HL-60 (cell line): Measurements from ENCODE around the gene THOC7.

Experiments
- GABPA ChIP-seq: IDR thresholded peaks from 2 replicates; pipeline ENCODE4 v1.6.1; 2012; ENCODE audit warnings: low read depth
- POLR2AphosphoS5 ChIP-seq: IDR thresholded peaks from 2 replicates; pipeline ENCODE4 v1.6.1; 2012; ENCODE audit warnings: low read depth
- SPI1 ChIP-seq: IDR thresholded peaks from 2 replicates; pipeline ENCODE4 v1.6.1; 2012; ENCODE audit warnings: low read depth, mild to moderate bottlenecking, borderline replicate concordance
- TF ChIP-seq, protein P1 (sequence below): IDR thresholded peaks from one replicate; pipeline ENCODE4 v1.5.1; 2011; ENCODE audit warnings: low read length, control low read depth, inconsistent platforms; ENCODE audit not compliant: insufficient read depth
- TF ChIP-seq, protein P2 (sequence below): IDR thresholded peaks from 2 replicates; pipeline ENCODE4 v1.6.1; 2012; ENCODE audit warnings: low read depth; ENCODE audit not compliant: insufficient replicate concordance

DNA sequence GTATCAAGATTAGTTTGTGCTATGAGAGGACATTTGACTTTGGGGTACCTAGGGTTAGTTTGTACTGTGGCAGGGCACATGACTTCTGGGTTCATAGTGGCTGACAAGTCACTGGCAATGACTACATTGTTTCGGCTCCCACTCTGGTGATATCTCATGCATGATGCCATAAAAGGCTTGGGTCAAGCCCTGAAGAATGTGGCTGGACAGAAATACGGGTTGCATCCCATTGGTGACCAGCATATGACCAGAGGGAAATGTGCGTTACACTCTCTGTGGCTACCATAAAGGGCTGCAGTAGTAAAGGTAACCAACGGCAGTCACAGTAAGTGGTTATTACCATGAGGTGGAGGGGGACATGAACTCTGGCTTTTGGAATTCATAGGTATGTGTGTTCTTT, 18.4 kb downstream of the THOC7 start:
- TF ChIP-seq, protein P1, sequence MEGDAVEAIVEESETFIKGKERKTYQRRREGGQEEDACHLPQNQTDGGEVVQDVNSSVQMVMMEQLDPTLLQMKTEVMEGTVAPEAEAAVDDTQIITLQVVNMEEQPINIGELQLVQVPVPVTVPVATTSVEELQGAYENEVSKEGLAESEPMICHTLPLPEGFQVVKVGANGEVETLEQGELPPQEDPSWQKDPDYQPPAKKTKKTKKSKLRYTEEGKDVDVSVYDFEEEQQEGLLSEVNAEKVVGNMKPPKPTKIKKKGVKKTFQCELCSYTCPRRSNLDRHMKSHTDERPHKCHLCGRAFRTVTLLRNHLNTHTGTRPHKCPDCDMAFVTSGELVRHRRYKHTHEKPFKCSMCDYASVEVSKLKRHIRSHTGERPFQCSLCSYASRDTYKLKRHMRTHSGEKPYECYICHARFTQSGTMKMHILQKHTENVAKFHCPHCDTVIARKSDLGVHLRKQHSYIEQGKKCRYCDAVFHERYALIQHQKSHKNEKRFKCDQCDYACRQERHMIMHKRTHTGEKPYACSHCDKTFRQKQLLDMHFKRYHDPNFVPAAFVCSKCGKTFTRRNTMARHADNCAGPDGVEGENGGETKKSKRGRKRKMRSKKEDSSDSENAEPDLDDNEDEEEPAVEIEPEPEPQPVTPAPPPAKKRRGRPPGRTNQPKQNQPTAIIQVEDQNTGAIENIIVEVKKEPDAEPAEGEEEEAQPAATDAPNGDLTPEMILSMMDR = no peak
- TF ChIP-seq, protein P2, sequence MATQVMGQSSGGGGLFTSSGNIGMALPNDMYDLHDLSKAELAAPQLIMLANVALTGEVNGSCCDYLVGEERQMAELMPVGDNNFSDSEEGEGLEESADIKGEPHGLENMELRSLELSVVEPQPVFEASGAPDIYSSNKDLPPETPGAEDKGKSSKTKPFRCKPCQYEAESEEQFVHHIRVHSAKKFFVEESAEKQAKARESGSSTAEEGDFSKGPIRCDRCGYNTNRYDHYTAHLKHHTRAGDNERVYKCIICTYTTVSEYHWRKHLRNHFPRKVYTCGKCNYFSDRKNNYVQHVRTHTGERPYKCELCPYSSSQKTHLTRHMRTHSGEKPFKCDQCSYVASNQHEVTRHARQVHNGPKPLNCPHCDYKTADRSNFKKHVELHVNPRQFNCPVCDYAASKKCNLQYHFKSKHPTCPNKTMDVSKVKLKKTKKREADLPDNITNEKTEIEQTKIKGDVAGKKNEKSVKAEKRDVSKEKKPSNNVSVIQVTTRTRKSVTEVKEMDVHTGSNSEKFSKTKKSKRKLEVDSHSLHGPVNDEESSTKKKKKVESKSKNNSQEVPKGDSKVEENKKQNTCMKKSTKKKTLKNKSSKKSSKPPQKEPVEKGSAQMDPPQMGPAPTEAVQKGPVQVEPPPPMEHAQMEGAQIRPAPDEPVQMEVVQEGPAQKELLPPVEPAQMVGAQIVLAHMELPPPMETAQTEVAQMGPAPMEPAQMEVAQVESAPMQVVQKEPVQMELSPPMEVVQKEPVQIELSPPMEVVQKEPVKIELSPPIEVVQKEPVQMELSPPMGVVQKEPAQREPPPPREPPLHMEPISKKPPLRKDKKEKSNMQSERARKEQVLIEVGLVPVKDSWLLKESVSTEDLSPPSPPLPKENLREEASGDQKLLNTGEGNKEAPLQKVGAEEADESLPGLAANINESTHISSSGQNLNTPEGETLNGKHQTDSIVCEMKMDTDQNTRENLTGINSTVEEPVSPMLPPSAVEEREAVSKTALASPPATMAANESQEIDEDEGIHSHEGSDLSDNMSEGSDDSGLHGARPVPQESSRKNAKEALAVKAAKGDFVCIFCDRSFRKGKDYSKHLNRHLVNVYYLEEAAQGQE = no peak
- TF ChIP-seq POLR2AphosphoS5 (no peak), GABPA (no peak), SPI1 (no peak)
